Sigmoid colon (tissue), 4 donors: Measurements from ENCODE around the gene THOC1.

Experiments
- POLR2AphosphoS5 ChIP-seq, 4 donors: sonication (generic); formaldehyde crosslinking; IDR thresholded peaks; one replicate each; pipeline ENCODE4 v1.6.1; 2017; ENCODE audit warnings: antibody characterized with exemption in 4 of 4
- TF ChIP-seq, protein P1 (sequence below), 4 experiments: fragments of 450-650 bp in 3 of 4; fragments of 200-600 bp in 1 of 4; IDR thresholded peaks; one replicate each; pipeline ENCODE4 v1.5.1; 2016 to 2019; ENCODE audit warnings: antibody characterized with exemption in 4 of 4, mild to moderate bottlenecking in 3 of 4, moderate library complexity in 2 of 4

DNA sequence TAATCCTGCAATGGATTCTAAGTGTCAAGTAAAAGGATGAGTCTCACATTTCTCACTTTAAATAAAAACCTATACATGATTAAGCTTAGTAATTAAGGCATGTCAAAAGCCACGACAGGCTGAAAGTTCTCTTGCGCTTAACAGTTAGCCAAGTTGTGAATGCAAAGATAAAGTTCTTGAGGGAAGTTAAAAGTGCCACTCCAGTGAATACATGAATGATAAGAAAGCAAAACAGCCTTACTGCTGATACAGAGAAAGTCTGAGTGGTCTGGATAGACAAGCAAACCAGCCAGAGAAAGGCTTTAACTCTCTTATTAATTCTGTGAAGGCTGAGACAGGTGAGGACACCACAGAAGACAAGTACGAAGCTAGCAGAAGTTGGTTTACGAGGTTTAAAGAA, 12.7 kb downstream of the THOC1 start:
- TF ChIP-seq, protein P1, sequence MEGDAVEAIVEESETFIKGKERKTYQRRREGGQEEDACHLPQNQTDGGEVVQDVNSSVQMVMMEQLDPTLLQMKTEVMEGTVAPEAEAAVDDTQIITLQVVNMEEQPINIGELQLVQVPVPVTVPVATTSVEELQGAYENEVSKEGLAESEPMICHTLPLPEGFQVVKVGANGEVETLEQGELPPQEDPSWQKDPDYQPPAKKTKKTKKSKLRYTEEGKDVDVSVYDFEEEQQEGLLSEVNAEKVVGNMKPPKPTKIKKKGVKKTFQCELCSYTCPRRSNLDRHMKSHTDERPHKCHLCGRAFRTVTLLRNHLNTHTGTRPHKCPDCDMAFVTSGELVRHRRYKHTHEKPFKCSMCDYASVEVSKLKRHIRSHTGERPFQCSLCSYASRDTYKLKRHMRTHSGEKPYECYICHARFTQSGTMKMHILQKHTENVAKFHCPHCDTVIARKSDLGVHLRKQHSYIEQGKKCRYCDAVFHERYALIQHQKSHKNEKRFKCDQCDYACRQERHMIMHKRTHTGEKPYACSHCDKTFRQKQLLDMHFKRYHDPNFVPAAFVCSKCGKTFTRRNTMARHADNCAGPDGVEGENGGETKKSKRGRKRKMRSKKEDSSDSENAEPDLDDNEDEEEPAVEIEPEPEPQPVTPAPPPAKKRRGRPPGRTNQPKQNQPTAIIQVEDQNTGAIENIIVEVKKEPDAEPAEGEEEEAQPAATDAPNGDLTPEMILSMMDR (IDR thresholded peaks at IDR 0.05): no peak
- TF ChIP-seq POLR2AphosphoS5 (IDR thresholded peaks at IDR 0.05): no peak
